ENCODE results near the gene TP53AIP1.

Gene TP53AIP1

GRCh38 chr11:128889657-128890213 lies 52.9 kb downstream of the TP53AIP1 start:
- DNase-seq (ENCODE audit: low read depth) = no peak

- no peak for DNase-seq (ENCODE audit: low read depth)
These were observed 54.4 kb downstream of the TP53AIP1 start for GRCh38 chr11:128888034-128888985.

GRCh38 chr11:128886406-128887124 lies 56.1 kb downstream of the TP53AIP1 start:
- no peak for DNase-seq (ENCODE audit: low read depth)
